Measurements from ENCODE around the gene GSTM1. TPM values are rescaled to one million over a fixed set of nuclear protein-coding genes. Genes with fewer than 3 reads are reported as not detected.

GSTM1 gene
- total RNA-seq, 1 donor from 2014 or later: 48.8 TPM

- DNase-seq (ENCODE audit: low spot score in 2 of 2, unreplicated experiment in 2 of 2): no peak
- TF ChIP-seq, protein P1, sequence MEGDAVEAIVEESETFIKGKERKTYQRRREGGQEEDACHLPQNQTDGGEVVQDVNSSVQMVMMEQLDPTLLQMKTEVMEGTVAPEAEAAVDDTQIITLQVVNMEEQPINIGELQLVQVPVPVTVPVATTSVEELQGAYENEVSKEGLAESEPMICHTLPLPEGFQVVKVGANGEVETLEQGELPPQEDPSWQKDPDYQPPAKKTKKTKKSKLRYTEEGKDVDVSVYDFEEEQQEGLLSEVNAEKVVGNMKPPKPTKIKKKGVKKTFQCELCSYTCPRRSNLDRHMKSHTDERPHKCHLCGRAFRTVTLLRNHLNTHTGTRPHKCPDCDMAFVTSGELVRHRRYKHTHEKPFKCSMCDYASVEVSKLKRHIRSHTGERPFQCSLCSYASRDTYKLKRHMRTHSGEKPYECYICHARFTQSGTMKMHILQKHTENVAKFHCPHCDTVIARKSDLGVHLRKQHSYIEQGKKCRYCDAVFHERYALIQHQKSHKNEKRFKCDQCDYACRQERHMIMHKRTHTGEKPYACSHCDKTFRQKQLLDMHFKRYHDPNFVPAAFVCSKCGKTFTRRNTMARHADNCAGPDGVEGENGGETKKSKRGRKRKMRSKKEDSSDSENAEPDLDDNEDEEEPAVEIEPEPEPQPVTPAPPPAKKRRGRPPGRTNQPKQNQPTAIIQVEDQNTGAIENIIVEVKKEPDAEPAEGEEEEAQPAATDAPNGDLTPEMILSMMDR (IDR thresholded peaks at IDR 0.05; ENCODE audit: unreplicated experiment): no peak
- H3K27ac Mint-ChIP-seq: no peak overlapping the region
- peaks cover 22% of the 10 kb centered on the region for H3K4me1 Mint-ChIP-seq
- H3K4me3 Mint-ChIP-seq: no peak overlapping the region
- no peaks in the 10 kb centered on the region for H3K27me3 Mint-ChIP-seq (ENCODE audit: low read depth)
- no peaks in the 10 kb centered on the region for H3K36me3 Mint-ChIP-seq
- H3K9me3 Mint-ChIP-seq: peaks cover 21% of the 10 kb centered on the region
Observed at GRCh38 chr1:109726728-109727373, 39.2 kb downstream of the GSTM1 start.

GRCh38 chr1:109728870-109729269 is 41.3 kb downstream of the GSTM1 start:
- DNase-seq (ENCODE audit: low spot score in 2 of 2, unreplicated experiment in 2 of 2): no peak
- H3K9me3 Mint-ChIP-seq: peaks cover 16% of the 10 kb centered on the region
- peak overlapping the region; percentile 3 for H3K27ac Mint-ChIP-seq
- H3K4me1 Mint-ChIP-seq: peaks cover 24% of the 10 kb centered on the region
- no peaks in the 10 kb centered on the region for H3K27me3 Mint-ChIP-seq (ENCODE audit: low read depth)
- TF ChIP-seq, protein P1 (IDR thresholded peaks at IDR 0.05; ENCODE audit: unreplicated experiment): no peak
- H3K4me3 Mint-ChIP-seq: no peak overlapping the region
- H3K36me3 Mint-ChIP-seq: peaks cover 2% of the 10 kb centered on the region

- H3K27ac Mint-ChIP-seq: no peak overlapping the region
- peaks cover 21% of the 10 kb centered on the region for H3K4me1 Mint-ChIP-seq
- no peak for DNase-seq (ENCODE audit: low spot score in 2 of 2, unreplicated experiment in 2 of 2)
- peaks cover 17% of the 10 kb centered on the region for H3K9me3 Mint-ChIP-seq
- H3K36me3 Mint-ChIP-seq: peaks cover 13% of the 10 kb centered on the region
- H3K27me3 Mint-ChIP-seq (ENCODE audit: low read depth): no peaks in the 10 kb centered on the region
- H3K4me3 Mint-ChIP-seq: no peak overlapping the region
- TF ChIP-seq, protein P1 (IDR thresholded peaks at IDR 0.05; ENCODE audit: unreplicated experiment): no peak
Observed at GRCh38 chr1:109730666-109731065, 43.0 kb downstream of the GSTM1 start.

- peaks cover 23% of the 10 kb centered on the region for H3K36me3 Mint-ChIP-seq
- H3K4me1 Mint-ChIP-seq: peaks cover 21% of the 10 kb centered on the region
- no peaks in the 10 kb centered on the region for H3K27me3 Mint-ChIP-seq (ENCODE audit: low read depth)
- H3K9me3 Mint-ChIP-seq: peaks cover 3% of the 10 kb centered on the region
- no peak for DNase-seq (ENCODE audit: low spot score in 2 of 2, unreplicated experiment in 2 of 2)
- H3K4me3 Mint-ChIP-seq: no peak overlapping the region
- peak overlapping the region; percentile 5 for H3K27ac Mint-ChIP-seq
- TF ChIP-seq, protein P1 (IDR thresholded peaks at IDR 0.05; ENCODE audit: unreplicated experiment): no peak
Observed at GRCh38 chr1:109732390-109732881, 44.8 kb downstream of the GSTM1 start.

GRCh38 chr1:109733236-109733870 is 45.7 kb downstream of the GSTM1 start:
- TF ChIP-seq, protein P1 (IDR thresholded peaks at IDR 0.05; ENCODE audit: unreplicated experiment): no peak
- peaks cover 32% of the 10 kb centered on the region for H3K36me3 Mint-ChIP-seq
- H3K4me3 Mint-ChIP-seq: no peak overlapping the region
- no peak overlapping the region for H3K27ac Mint-ChIP-seq
- H3K4me1 Mint-ChIP-seq: peaks cover 21% of the 10 kb centered on the region
- H3K9me3 Mint-ChIP-seq: peaks cover 3% of the 10 kb centered on the region
- H3K27me3 Mint-ChIP-seq (ENCODE audit: low read depth): no peaks in the 10 kb centered on the region
- no peak for DNase-seq (ENCODE audit: low spot score in 2 of 2, unreplicated experiment in 2 of 2)
